ENCODE results near the gene SLC38A8. TPM values are rescaled to one million over a fixed set of nuclear protein-coding genes. Genes with fewer than 3 reads are reported as not detected.

The SLC38A8 gene
- total RNA-seq, 1 donor from 2014 or later: not detected

- Histone ChIP-seq H3K36me3 (peaks cover 0 to 81% of the 10 kb centered on the region in 2 donors), H3K27ac (no peak overlapping the region), H3K27me3 (no peaks in the 10 kb centered on the region), H3K4me1 (no peaks in the 10 kb centered on the region), H3K9me3 (no peaks in the 10 kb centered on the region), H3K4me3 (no peak overlapping the region)
- no peak for DNase-seq (ENCODE audit: extremely low spot score in 2 of 2)
- intact Hi-C loops (cut with DNase I): loop anchor here (10.0 kb wide), 1 partner anchor 95 kb away; the partner anchor contains the start of gene NECAB2
- TF ChIP-seq CTCF (IDR thresholded peaks at IDR 0.05): no peak
- TF ChIP-seq POLR2AphosphoS5 (IDR thresholded peaks at IDR 0.05; ENCODE audit: insufficient read depth in 1 of 2, low read depth in 1 of 2): no peak
- no peak for TF ChIP-seq POLR2A (IDR thresholded peaks at IDR 0.05)
Measured at GRCh38 chr16:84059946-84060901, 17.6 kb upstream of the SLC38A8 start.

- H3K4me1 ChIP-seq: no peaks in the 10 kb centered on the region
- H3K27me3 ChIP-seq: no peaks in the 10 kb centered on the region
- H3K27ac ChIP-seq: no peak overlapping the region
- peaks cover 0 to 84% of the 10 kb centered on the region in 2 donors for H3K36me3 ChIP-seq
- intact Hi-C loops (cut with DNase I): no loop called here
- no peak overlapping the region for H3K4me3 ChIP-seq
- H3K9me3 ChIP-seq: no peaks in the 10 kb centered on the region
- no peak for DNase-seq (ENCODE audit: extremely low spot score in 2 of 2)
- TF ChIP-seq POLR2A (IDR thresholded peaks at IDR 0.05) (no peak), POLR2AphosphoS5 (IDR thresholded peaks at IDR 0.05; ENCODE audit: insufficient read depth in 1 of 2, low read depth in 1 of 2) (no peak), CTCF (IDR thresholded peaks at IDR 0.05) (no peak)
Measured at GRCh38 chr16:84059111-84059510, 16.5 kb upstream of the SLC38A8 start.

- intact Hi-C loops (cut with DNase I): no loop called here
- H3K4me1 ChIP-seq: no peaks in the 10 kb centered on the region
Measured at GRCh38 chr16:84058664-84059063, 16.1 kb upstream of the SLC38A8 start.

GRCh38 chr16:84058211-84058610 is 15.6 kb upstream of the SLC38A8 start:
- Histone ChIP-seq H3K4me3 (no peak overlapping the region), H3K36me3 (peaks cover 0 to 92% of the 10 kb centered on the region in 2 donors), H3K27me3 (no peaks in the 10 kb centered on the region), H3K9me3 (no peaks in the 10 kb centered on the region), H3K27ac (no peak overlapping the region), H3K4me1 (no peaks in the 10 kb centered on the region)
- no peak for TF ChIP-seq POLR2A (IDR thresholded peaks at IDR 0.05)
- no peak for DNase-seq (ENCODE audit: extremely low spot score in 2 of 2)
- intact Hi-C loops (cut with DNase I): no loop called here

More at GRCh38 chr16:84058664-84059063, 16.1 kb upstream of the SLC38A8 start:
- Histone ChIP-seq H3K4me3 (no peak overlapping the region), H3K27me3 (no peaks in the 10 kb centered on the region), H3K9me3 (no peaks in the 10 kb centered on the region), H3K36me3 (peaks cover 0 to 88% of the 10 kb centered on the region in 2 donors), H3K27ac (no peak overlapping the region)
- DNase-seq (ENCODE audit: extremely low spot score in 2 of 2): no peak
- TF ChIP-seq CTCF (IDR thresholded peaks at IDR 0.05): no peak
- no peak for TF ChIP-seq POLR2AphosphoS5 (IDR thresholded peaks at IDR 0.05; ENCODE audit: insufficient read depth in 1 of 2, low read depth in 1 of 2)
- TF ChIP-seq POLR2A (IDR thresholded peaks at IDR 0.05): no peak

GRCh38 chr16:84056933-84057332 is 14.3 kb upstream of the SLC38A8 start:
- TF ChIP-seq POLR2AphosphoS5 (IDR thresholded peaks at IDR 0.05; ENCODE audit: insufficient read depth in 1 of 2, low read depth in 1 of 2) (no peak), CTCF (IDR thresholded peaks at IDR 0.05) (no peak), POLR2A (IDR thresholded peaks at IDR 0.05) (no peak)
- H3K36me3 ChIP-seq: peaks cover 0 to 94% of the 10 kb centered on the region in 2 donors
- no peaks in the 10 kb centered on the region for H3K9me3 ChIP-seq
- H3K4me1 ChIP-seq: no peaks in the 10 kb centered on the region
- intact Hi-C loops (cut with DNase I): no loop called here
- no peak overlapping the region for H3K27ac ChIP-seq
- H3K4me3 ChIP-seq: no peak overlapping the region
- no peak for DNase-seq (ENCODE audit: extremely low spot score in 2 of 2)
- H3K27me3 ChIP-seq: no peaks in the 10 kb centered on the region

All from vagina (tissue), 2 donors.